Caco-2 (cell line): Measurements from ENCODE around the gene CMTM4. TPM values are rescaled to one million over a fixed set of nuclear protein-coding genes. Genes with fewer than 3 reads are reported as not detected.

ENCODE experiments used
- BruUV-seq: library from RNA; stranded (reverse); fragments of 400-500 nt; replicated peaks from 2 replicates; lab custom pipeline; 2021; lab: Mats Ljungman, UMichigan
- CTCF ChIA-PET: fragments of 300-600 bp; sonication (Branson Sonifier 250); formaldehyde crosslinking; loops from one replicate; lab custom pipeline; 2022; ENCODE audit warnings: antibody characterized with exemption; lab: Charles Lee
- POLR2A ChIA-PET: fragments of 300-600 bp; sonication (Branson Sonifier 250); formaldehyde crosslinking; loops from one replicate; lab custom pipeline; 2022; ENCODE audit warnings: antibody characterized with exemption; lab: Charles Lee
- DNase-seq, 2 experiments: peaks; one replicate each; pipeline versions ENCODE4 v3.0.0 to v3.0.0-alpha.2; 2020 to 2022
- H3K27me3 ChIP-seq: replicated peaks from 2 replicates; pipeline ENCODE4 v1.6.0; 2011; ENCODE audit warnings: low read length; ENCODE audit not compliant: control insufficient read depth, insufficient read depth
- H3K36me3 ChIP-seq: 2 replicates; pipeline ENCODE4 v1.5.1; 2011; ENCODE audit warnings: low read length; ENCODE audit not compliant: control insufficient read depth, insufficient read depth
- H3K4me1 ChIP-seq: fragments of 250-450 bp; sonication (Bioruptor Pico); 2 replicates; pipeline ENCODE4 v1.5.1; 2020; ENCODE audit warnings: mild to moderate bottlenecking
- H3K4me3 ChIP-seq: 2 replicates; pipeline ENCODE4 v1.5.1; 2011; ENCODE audit warnings: low read depth, mild to moderate bottlenecking, control low read depth, low read length
- H3K9me3 ChIP-seq: fragments of 250-450 bp; sonication (Bioruptor Pico); 2 replicates; pipeline ENCODE4 v1.5.1; 2020; ENCODE audit warnings: mild to moderate bottlenecking, moderate library complexity
- H3K27ac Mint-ChIP-seq: one replicate; pipeline ENCODE4 v1.8.0; 2022; ENCODE audit warnings: mixed read lengths; ENCODE audit not compliant: unreplicated experiment
- H3K27me3 Mint-ChIP-seq: one replicate; pipeline ENCODE4 v1.8.0; 2022; ENCODE audit warnings: mixed read lengths; ENCODE audit not compliant: insufficient read depth, unreplicated experiment
- H3K36me3 Mint-ChIP-seq: one replicate; pipeline ENCODE4 v1.8.0; 2022; ENCODE audit warnings: mild to moderate bottlenecking, mixed read lengths; ENCODE audit not compliant: insufficient read depth, unreplicated experiment
- H3K4me1 Mint-ChIP-seq: one replicate; pipeline ENCODE4 v1.8.0; 2022; ENCODE audit warnings: low read depth, mixed read lengths; ENCODE audit not compliant: unreplicated experiment
- H3K4me3 Mint-ChIP-seq: one replicate; pipeline ENCODE4 v1.8.0; 2022; ENCODE audit warnings: mild to moderate bottlenecking, moderate library complexity, mixed read lengths; ENCODE audit not compliant: unreplicated experiment
- H3K9me3 Mint-ChIP-seq: one replicate; pipeline ENCODE4 v1.8.0; 2022; ENCODE audit warnings: mixed read lengths; ENCODE audit not compliant: unreplicated experiment
- CTCF ChIP-seq, 2 experiments: fragments of 200-600 bp in 1 of 2; IDR thresholded peaks; 1 replicate in 1 of 2; 2 replicates in 1 of 2; pipeline versions ENCODE4 v1.5.1 to v1.8.0; 2011 to 2022; ENCODE audit warnings: antibody characterized with exemption in 1 of 2, control low read depth in 1 of 2, inconsistent platforms in 1 of 2, low read depth in 1 of 2, low read length in 1 of 2, mild to moderate bottlenecking in 1 of 2, moderate library complexity in 1 of 2; ENCODE audit not compliant: insufficient read depth in 1 of 2, severe bottlenecking in 1 of 2, unreplicated experiment in 1 of 2
- intact Hi-C: fragments of 100-400 bp; cut with micrococcal nuclease; formaldehyde crosslinking; loops from one replicate; pipeline ENCODE4 v1.10.0; 2022; ENCODE audit not compliant: unreplicated experiment
- total RNA-seq: library from RNA; stranded (reverse); gene quantifications from 2 replicates; pipeline ENCODE4 v1.2.3, GENCODE V29; 2022

The CMTM4 gene
- total RNA-seq, 1 experiment from 2014 or later = 108 TPM

- no TSS peak for BruUV-seq
- no peaks in the 10 kb centered on the region for H3K27me3 ChIP-seq
- Mint-ChIP-seq H3K36me3 (no peaks in the 10 kb centered on the region), H3K4me3 (no peak overlapping the region), H3K27me3 (no peaks in the 10 kb centered on the region), H3K27ac (no peak overlapping the region), H3K4me1 (no peaks in the 10 kb centered on the region), H3K9me3 (no peaks in the 10 kb centered on the region)
- no peak overlapping the region for H3K4me3 ChIP-seq
- H3K9me3 ChIP-seq = no peaks in the 10 kb centered on the region
- no peak for DNase-seq
- intact Hi-C loops = no loop called here
- ChIA-PET CTCF (interaction anchor here (2.5 kb wide), 1 partner anchor 33 kb away, joined by 7 read pairs; no protein-coding TSS in a partner anchor), POLR2A (no interaction called here)
- no peaks in the 10 kb centered on the region for H3K4me1 ChIP-seq
- no peak for TF ChIP-seq CTCF (IDR thresholded peaks at IDR 0.05; ENCODE audit: insufficient read depth in 1 of 2, low read depth in 1 of 2, low read length in 1 of 2, severe bottlenecking in 1 of 2, unreplicated experiment in 1 of 2)
- H3K36me3 ChIP-seq = no peaks in the 10 kb centered on the region
Observed at GRCh38 chr16:66575060-66575459, 121.5 kb downstream of the CMTM4 start.

GRCh38 chr16:66574531-66574930 is 122.0 kb downstream of the CMTM4 start:
- H3K9me3 ChIP-seq = no peaks in the 10 kb centered on the region
- intact Hi-C loops = no loop called here
- no peak for TF ChIP-seq CTCF (IDR thresholded peaks at IDR 0.05; ENCODE audit: insufficient read depth in 1 of 2, low read depth in 1 of 2, low read length in 1 of 2, severe bottlenecking in 1 of 2, unreplicated experiment in 1 of 2)
- H3K4me3 ChIP-seq = no peak overlapping the region
- H3K36me3 ChIP-seq = no peaks in the 10 kb centered on the region
- H3K4me1 ChIP-seq = no peaks in the 10 kb centered on the region
- H3K27ac Mint-ChIP-seq = no peak overlapping the region
- CTCF ChIA-PET = interaction anchor here (2.5 kb wide), 1 partner anchor 34 kb away, joined by 7 read pairs; no protein-coding TSS in a partner anchor
- H3K36me3 Mint-ChIP-seq = no peaks in the 10 kb centered on the region
- POLR2A ChIA-PET = no interaction called here
- no peaks in the 10 kb centered on the region for H3K27me3 ChIP-seq
- no TSS peak for BruUV-seq
- no peak for DNase-seq
- H3K27me3 Mint-ChIP-seq = no peaks in the 10 kb centered on the region
- H3K9me3 Mint-ChIP-seq = no peaks in the 10 kb centered on the region
- H3K4me1 Mint-ChIP-seq = no peaks in the 10 kb centered on the region
- H3K4me3 Mint-ChIP-seq = no peak overlapping the region

GRCh38 chr16:66574081-66574480 is 122.5 kb downstream of the CMTM4 start:
- Histone ChIP-seq H3K36me3 (no peaks in the 10 kb centered on the region), H3K4me1 (no peaks in the 10 kb centered on the region), H3K4me3 (no peak overlapping the region), H3K27me3 (no peaks in the 10 kb centered on the region), H3K9me3 (no peaks in the 10 kb centered on the region)
- H3K4me1 Mint-ChIP-seq = no peaks in the 10 kb centered on the region
- H3K36me3 Mint-ChIP-seq = no peaks in the 10 kb centered on the region
- no peaks in the 10 kb centered on the region for H3K9me3 Mint-ChIP-seq
- H3K27me3 Mint-ChIP-seq = no peaks in the 10 kb centered on the region
- no peak overlapping the region for H3K4me3 Mint-ChIP-seq
- TF ChIP-seq CTCF (IDR thresholded peaks at IDR 0.05; ENCODE audit: insufficient read depth in 1 of 2, low read depth in 1 of 2, low read length in 1 of 2, severe bottlenecking in 1 of 2, unreplicated experiment in 1 of 2) = no peak
- H3K27ac Mint-ChIP-seq = no peak overlapping the region
- CTCF ChIA-PET = interaction anchor here (0.6 to 2.5 kb wide), 2 partner anchors 15 to 34 kb away, joined by 3 to 7 read pairs; no protein-coding TSS in a partner anchor
- POLR2A ChIA-PET = no interaction called here
- intact Hi-C loops = no loop called here
- BruUV-seq = no TSS peak
- no peak for DNase-seq
